ENCODE results near the gene PIGO. TPM values are rescaled to one million over a fixed set of nuclear protein-coding genes. Genes with fewer than 3 reads are reported as not detected.
A peak's percentile ranks its signal among the peaks of the same experiment; 100 is the strongest.

Gene PIGO
- total and polyA plus RNA-seq, 2 of the 8 experiments (the other 6 are each of a cell fraction or from before 2014, with no cell fraction given) = 20.5 to 31.3 TPM

GRCh38 chr9:35079426-35080341, 16.7 kb downstream of the PIGO start, which contains the start of gene FANCG (continued):
- TF ChIP-seq CTBP2 (IDR thresholded peaks at IDR 0.05; ENCODE audit: borderline replicate concordance, insufficient read depth, insufficient read length, low read length) (no peak), SIRT6 (IDR thresholded peaks at IDR 0.05; ENCODE audit: low read length) (no peak), SIX5 (IDR thresholded peaks at IDR 0.05; ENCODE audit: low read depth, low read length) (peak; percentile 54), SUZ12 (IDR thresholded peaks at IDR 0.05; ENCODE audit: low read length) (no peak), NRF1 (IDR thresholded peaks at IDR 0.05; ENCODE audit: low read depth, low read length) (no peak), CHD2 (IDR thresholded peaks at IDR 0.05; ENCODE audit: low read length) (no peak; the same call in 1 of the 2 replicates), EZH2 (IDR thresholded peaks at IDR 0.05; ENCODE audit: low read depth, low read length, severe bottlenecking) (no peak), RXRA (IDR thresholded peaks at IDR 0.05; ENCODE audit: insufficient read depth, low read depth, low read length) (no peak), SP1 (IDR thresholded peaks at IDR 0.05; ENCODE audit: low read depth, low read length) (no peak), RBBP5 (IDR thresholded peaks at IDR 0.05; ENCODE audit: borderline replicate concordance, low read depth, low read length) (0 out of 2 replicates have a peak, but pooled peaks have one; percentile 24), GTF2F1 (IDR thresholded peaks at IDR 0.05; ENCODE audit: borderline replicate concordance, low read depth, low read length) (peak; percentile 59; the same call in 1 of the 2 replicates), MAFK (IDR thresholded peaks at IDR 0.05; ENCODE audit: low read depth, low read length) (no peak), NANOG (IDR thresholded peaks at IDR 0.05; ENCODE audit: insufficient read depth, low read depth, low read length, poor library complexity, severe bottlenecking) (no peak)
